Neural cell (in vitro differentiated cells): Measurements from ENCODE around the gene FAM72B. TPM values are rescaled to one million over a fixed set of nuclear protein-coding genes. Genes with fewer than 3 reads are reported as not detected.
"Not testable (repeated sequence)": the region's sequence is repeated elsewhere in the genome, so short reads cannot be mapped to it uniquely, and the experiment has no call there.

Experiments
- H2AFZ ChIP-seq: fragments of 200-600, 300-800 bp; sonication (generic), shearing (Covaris generic); 2 replicates; pipeline ENCODE4 v1.6.0; 2014; ENCODE audit warnings: low read depth, mild to moderate bottlenecking, antibody characterized with exemption, low read length, moderate library complexity
- H3F3A ChIP-seq: fragments of 200-600 bp; shearing (Covaris generic); 2 replicates; pipeline ENCODE4 v1.6.1; 2016; ENCODE audit warnings: mild to moderate bottlenecking, moderate library complexity, mixed read lengths, antibody characterized with exemption, low read length; ENCODE audit not compliant: insufficient read depth, poor library complexity, severe bottlenecking
- H3K27ac ChIP-seq: fragments of 200-600, 300-800 bp; sonication (generic), shearing (Covaris generic); 2 replicates; pipeline ENCODE4 v1.5.1; 2014; ENCODE audit warnings: mild to moderate bottlenecking, low read length, moderate library complexity
- H3K27me3 ChIP-seq: fragments of 300-800, 200-600 bp; sonication (generic), shearing (Covaris generic); 2 replicates; pipeline ENCODE4 v1.6.0; 2014; ENCODE audit warnings: mild to moderate bottlenecking, low read depth, low read length, moderate library complexity; ENCODE audit not compliant: insufficient read depth
- H3K36me3 ChIP-seq: fragments of 300-800, 200-600 bp; sonication (generic), shearing (Covaris generic); 2 replicates; pipeline ENCODE4 v1.5.1; 2014; ENCODE audit warnings: mild to moderate bottlenecking, antibody characterized with exemption, low read length, moderate library complexity; ENCODE audit not compliant: insufficient read depth
- H3K4me2 ChIP-seq: fragments of 300-800, 200-600 bp; sonication (generic), shearing (Covaris generic); 2 replicates; pipeline ENCODE4 v1.6.0; 2014; ENCODE audit warnings: mild to moderate bottlenecking, low read length
- H3K4me3 ChIP-seq: fragments of 300-800, 200-600 bp; sonication (generic), shearing (Covaris generic); 2 replicates; pipeline ENCODE4 v1.5.1; 2014; ENCODE audit warnings: mild to moderate bottlenecking, low read length, moderate library complexity
- H3K79me2 ChIP-seq: fragments of 200-600 bp; shearing (Covaris generic); replicated peaks from 2 replicates; pipeline ENCODE4 v1.6.0; 2014; ENCODE audit warnings: mild to moderate bottlenecking, low read length, moderate library complexity; ENCODE audit not compliant: insufficient read depth
- H3K9ac ChIP-seq: fragments of 300-800, 200-600 bp; sonication (generic), shearing (Covaris generic); 2 replicates; pipeline ENCODE4 v1.6.1; 2016; ENCODE audit warnings: mild to moderate bottlenecking, low read length, mixed read lengths
- H3K9me2 ChIP-seq: fragments of 200-600 bp; shearing (Covaris generic); 2 replicates; pipeline ENCODE4 v1.6.1; 2016; ENCODE audit warnings: mild to moderate bottlenecking, low read length, mixed read lengths; ENCODE audit not compliant: insufficient read depth
- H3K9me3 ChIP-seq: fragments of 200-600, 300-800 bp; sonication (generic), shearing (Covaris generic); 2 replicates; pipeline ENCODE4 v1.6.1; 2016; ENCODE audit warnings: mild to moderate bottlenecking, mixed run types, low read length, moderate library complexity, mixed read lengths
- H4K20me1 ChIP-seq: fragments of 200-600 bp; shearing (Covaris generic); 2 replicates; pipeline ENCODE4 v1.6.1; 2016; ENCODE audit warnings: mild to moderate bottlenecking, mixed run types; ENCODE audit not compliant: insufficient read depth
- polyA plus RNA-seq: library from polyadenylated mRNA; depleted of rRNA; stranded (reverse); fragments of >200 nt; gene quantifications from 2 replicates; pipeline ENCODE4 v1.2.3, GENCODE V29; 2014

FAM72B gene
- polyA plus RNA-seq, 1 donor from 2014 or later = 2.0 TPM

DNA sequence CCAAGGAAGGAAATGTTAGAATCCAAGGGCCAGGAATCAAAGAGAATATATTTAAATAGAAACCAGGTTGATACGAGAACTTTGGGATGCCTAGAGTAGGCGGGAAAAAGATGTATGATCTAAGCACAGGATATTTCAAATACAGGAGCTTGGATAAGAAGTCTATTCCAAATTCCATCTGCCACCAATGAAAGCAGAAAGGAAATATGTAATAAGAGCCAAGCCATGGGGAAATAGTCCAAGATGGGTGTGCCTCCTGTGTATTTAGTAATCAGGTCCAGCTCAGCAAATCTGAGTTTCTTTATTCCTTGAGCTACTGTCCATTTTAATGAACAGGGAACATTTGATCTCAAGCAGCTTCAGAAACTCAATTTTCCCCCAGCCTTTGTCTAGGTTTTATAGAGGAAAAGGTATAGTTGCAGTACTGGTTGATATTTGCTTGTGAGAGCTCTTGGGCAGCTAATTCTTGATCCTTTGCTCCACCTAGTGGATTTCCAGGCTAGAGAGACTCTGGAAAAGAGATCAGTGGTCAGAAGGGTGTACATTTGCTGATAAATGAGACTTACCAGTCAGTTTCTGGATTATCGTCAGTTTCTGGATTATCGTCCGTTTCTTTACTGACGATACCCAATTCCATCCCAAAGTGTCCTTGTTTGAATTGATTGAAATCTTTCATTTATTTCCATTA is 28.3 kb downstream of the FAM72B start:
- not testable (repeated sequence) for H3K9me3 ChIP-seq, H2AFZ ChIP-seq, H3K9me2 ChIP-seq, H3K4me2 ChIP-seq, H3K9ac ChIP-seq, H3K79me2 ChIP-seq, H3K4me3 ChIP-seq, H3K27ac ChIP-seq, H3K27me3 ChIP-seq, H4K20me1 ChIP-seq, H3F3A ChIP-seq, H3K36me3 ChIP-seq

DNA sequence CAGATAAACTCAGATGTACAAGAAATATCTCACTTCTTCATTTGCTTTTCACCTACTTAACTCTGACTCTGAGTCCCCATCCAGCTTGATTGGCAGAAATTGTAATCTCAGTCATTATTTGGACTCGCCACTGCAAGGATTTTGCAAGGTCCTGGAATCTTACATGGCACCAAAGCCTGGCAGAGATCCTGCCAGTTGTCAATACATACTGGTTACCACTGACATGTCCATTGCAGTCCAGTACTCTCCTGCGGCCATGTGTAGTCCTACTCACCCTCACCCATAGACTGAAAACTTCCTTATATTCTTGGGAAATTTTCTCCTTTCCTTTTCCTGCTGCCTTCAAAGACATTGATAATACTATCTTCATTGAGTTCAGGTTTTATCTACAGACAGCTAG is 29.3 kb downstream of the FAM72B start:
- H3K36me3 ChIP-seq, H3K27me3 ChIP-seq, H3K79me2 ChIP-seq: not testable (repeated sequence)

DNA sequence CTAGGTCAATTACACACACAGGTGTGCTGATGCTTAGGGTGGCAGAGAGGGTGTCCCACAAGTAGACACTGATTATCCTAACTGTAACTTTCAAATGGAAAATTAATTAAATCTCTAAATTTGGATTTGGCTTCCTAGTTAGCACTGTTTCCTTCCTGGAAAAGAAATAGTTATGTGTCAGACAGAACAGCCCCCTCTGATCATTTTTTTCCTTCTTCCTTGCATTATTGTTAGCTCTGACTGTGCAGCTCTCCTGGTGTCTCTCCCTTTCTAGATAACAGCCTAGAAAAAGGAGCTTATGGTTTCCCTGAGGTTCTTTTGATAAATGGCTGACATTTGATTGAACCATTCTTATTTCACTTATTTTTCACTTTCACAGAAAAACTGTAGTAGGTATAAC is 31.4 kb downstream of the FAM72B start:
- not testable (repeated sequence) for H3K4me3 ChIP-seq, H3K79me2 ChIP-seq, H4K20me1 ChIP-seq, H3K9ac ChIP-seq, H3K27me3 ChIP-seq, H2AFZ ChIP-seq, H3K9me3 ChIP-seq, H3F3A ChIP-seq, H3K9me2 ChIP-seq, H3K4me2 ChIP-seq, H3K27ac ChIP-seq, H3K36me3 ChIP-seq

More for the DNA sequence above, 29.3 kb downstream of the FAM72B start:
- H4K20me1 ChIP-seq, H3F3A ChIP-seq, H3K9me2 ChIP-seq, H3K9ac ChIP-seq, H3K4me2 ChIP-seq, H3K4me3 ChIP-seq, H3K9me3 ChIP-seq, H3K27ac ChIP-seq, H2AFZ ChIP-seq: not testable (repeated sequence)

DNA sequence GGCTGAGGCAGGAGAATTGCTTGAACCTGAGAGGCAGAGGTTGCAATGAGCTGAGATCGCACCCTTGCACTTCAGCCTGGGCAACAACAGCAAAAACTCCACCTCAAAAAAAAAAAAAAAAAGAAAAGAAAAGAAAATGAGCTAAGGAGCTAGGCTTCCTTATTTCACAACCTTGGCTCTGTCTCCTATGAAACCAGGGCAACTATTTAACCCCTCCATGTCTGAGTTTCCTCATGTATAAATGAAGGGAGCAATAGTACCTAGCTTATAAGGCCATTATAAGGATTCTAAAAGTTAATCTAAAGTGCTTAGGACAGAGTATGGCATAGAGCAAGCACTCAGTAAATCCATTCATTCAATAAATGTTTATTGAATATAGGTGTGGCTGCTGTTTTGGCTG is 32.8 kb downstream of the FAM72B start:
- H3K9me2 ChIP-seq, H3K4me2 ChIP-seq, H3K79me2 ChIP-seq, H4K20me1 ChIP-seq, H3K9me3 ChIP-seq, H2AFZ ChIP-seq, H3K27me3 ChIP-seq, H3K9ac ChIP-seq, H3K4me3 ChIP-seq, H3F3A ChIP-seq, H3K27ac ChIP-seq, H3K36me3 ChIP-seq: not testable (repeated sequence)

DNA sequence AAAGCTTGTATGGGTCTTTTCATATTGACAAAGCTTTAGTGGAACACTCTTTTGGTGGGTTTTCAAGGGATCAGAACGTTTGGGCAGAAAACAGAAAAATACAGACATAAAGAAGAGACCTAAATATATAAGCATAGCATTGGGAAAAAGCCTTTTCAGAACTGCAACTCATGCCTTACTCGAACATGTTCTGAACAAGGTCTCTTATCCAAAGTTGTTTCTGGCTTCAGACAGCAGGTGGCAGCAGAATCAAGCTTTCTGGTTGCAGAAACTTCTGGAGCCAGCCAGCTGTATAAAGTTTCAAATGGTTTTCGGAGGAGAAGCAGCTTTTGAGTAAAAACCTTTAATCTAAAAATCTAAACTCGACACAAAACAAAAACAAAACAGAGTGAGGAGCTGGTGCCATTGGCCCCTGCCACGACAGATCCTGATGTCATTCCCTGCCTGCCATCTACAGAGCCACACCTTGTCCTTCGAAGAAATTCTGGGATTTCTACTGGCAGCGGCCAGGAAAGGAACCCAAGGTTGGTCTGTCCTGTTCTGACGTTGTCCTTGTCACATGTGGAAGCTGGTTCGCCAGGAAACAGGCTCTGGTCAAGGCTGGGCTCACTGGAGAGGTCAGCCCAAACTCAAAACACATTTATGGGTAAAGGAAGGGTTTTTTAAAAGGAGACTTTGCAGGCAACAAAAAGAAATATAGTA is 35.5 kb downstream of the FAM72B start:
- H3K27ac ChIP-seq, H3K4me3 ChIP-seq, H4K20me1 ChIP-seq, H3K79me2 ChIP-seq, H3K9me2 ChIP-seq, H3K9ac ChIP-seq, H2AFZ ChIP-seq, H3K4me2 ChIP-seq, H3K9me3 ChIP-seq, H3K27me3 ChIP-seq, H3K36me3 ChIP-seq, H3F3A ChIP-seq: not testable (repeated sequence)

DNA sequence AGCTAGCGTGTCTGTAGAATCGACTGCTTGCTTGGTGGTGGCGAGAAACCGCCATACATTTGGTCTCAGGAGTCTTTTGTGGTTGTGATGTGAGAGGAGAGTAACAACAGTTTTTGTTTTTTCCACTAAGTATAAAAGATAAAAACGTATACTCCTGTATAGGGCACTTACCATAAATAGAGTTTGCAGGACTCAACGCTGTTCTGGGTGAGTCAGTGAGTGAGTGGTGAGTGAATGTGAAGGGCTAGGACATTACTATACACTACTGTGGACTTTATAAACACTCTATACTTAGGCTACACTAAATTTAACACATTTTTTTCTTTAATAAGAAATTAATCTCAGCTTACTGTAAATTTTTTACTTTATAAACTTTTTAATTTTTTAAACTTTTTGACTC is 43.7 kb downstream of the FAM72B start:
- H3F3A ChIP-seq, H3K4me3 ChIP-seq, H3K27ac ChIP-seq, H4K20me1 ChIP-seq, H3K9ac ChIP-seq, H3K9me2 ChIP-seq, H3K79me2 ChIP-seq, H3K27me3 ChIP-seq, H3K9me3 ChIP-seq, H2AFZ ChIP-seq, H3K4me2 ChIP-seq, H3K36me3 ChIP-seq: not testable (repeated sequence)

DNA sequence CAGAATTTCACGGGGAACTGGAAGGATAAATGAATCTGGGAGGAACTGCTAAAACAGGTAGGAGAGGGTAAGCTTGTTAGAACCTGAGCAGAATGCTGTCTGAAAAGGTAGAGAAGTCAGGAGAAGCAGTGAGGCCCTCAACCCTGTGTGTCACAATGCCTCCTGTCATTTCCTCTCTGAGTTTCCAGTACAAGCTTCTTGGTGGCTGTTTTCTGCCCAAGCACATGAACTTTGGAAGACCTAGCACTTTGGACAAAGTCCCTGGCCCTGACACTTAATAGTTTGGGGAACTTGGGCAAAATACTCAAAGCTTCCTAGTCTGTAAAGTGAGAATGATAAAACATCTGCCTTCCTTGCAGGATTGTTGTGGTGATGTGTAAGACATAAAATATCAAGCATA is 52.6 kb downstream of the FAM72B start:
- not testable (repeated sequence) for H3K79me2 ChIP-seq, H2AFZ ChIP-seq, H3K9ac ChIP-seq, H3K4me3 ChIP-seq, H4K20me1 ChIP-seq, H3K27ac ChIP-seq, H3K9me3 ChIP-seq, H3F3A ChIP-seq, H3K9me2 ChIP-seq, H3K4me2 ChIP-seq, H3K27me3 ChIP-seq, H3K36me3 ChIP-seq

DNA sequence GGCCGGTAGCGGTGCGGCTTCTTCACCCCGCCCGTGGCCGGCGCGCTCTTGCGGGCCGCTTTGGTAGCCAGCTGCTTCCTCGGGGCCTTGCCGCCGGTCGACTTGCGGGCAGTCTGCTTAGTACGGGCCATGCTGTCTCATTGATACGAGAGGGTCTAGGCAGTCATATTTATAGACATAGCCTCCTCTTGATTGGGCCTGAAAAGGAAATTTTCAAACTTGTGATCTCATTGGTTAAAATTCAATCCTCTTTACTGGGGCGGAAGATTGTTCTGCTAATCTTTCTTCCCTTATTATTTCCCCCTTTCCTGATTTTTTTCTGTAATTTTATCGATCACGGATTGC is 65.7 kb downstream of the FAM72B start:
- not testable (repeated sequence) for H3K27me3 ChIP-seq, H3K79me2 ChIP-seq, H3K9me3 ChIP-seq, H3K4me2 ChIP-seq, H3K4me3 ChIP-seq, H3K9ac ChIP-seq, H3F3A ChIP-seq, H2AFZ ChIP-seq, H3K27ac ChIP-seq, H4K20me1 ChIP-seq, H3K9me2 ChIP-seq, H3K36me3 ChIP-seq
